GM06990 (cell line): ENCODE results near the gene PYGB.

Experiments
- DNase-seq: peaks from one replicate; pipeline ENCODE4 v3.0.0-alpha.2; 2011; ENCODE audit not compliant: insufficient read length; ENCODE audit errors: extremely low read depth
- H3K27me3 ChIP-seq: replicated peaks from 2 replicates; pipeline ENCODE4 v1.6.0; 2011; ENCODE audit warnings: low read length; ENCODE audit not compliant: control insufficient read depth, insufficient read depth
- H3K36me3 ChIP-seq: 2 replicates; pipeline ENCODE4 v1.5.1; 2011; ENCODE audit warnings: low read length; ENCODE audit not compliant: control insufficient read depth, insufficient read depth
- H3K4me3 ChIP-seq: replicated peaks from 2 replicates; pipeline ENCODE4 v1.5.1; 2011; ENCODE audit warnings: low read depth, mild to moderate bottlenecking, control low read depth, low read length
- CTCF ChIP-seq: IDR thresholded peaks from 2 replicates; pipeline ENCODE4 v1.5.1; 2011; ENCODE audit warnings: low read length, control low read depth, mild to moderate bottlenecking, inconsistent platforms; ENCODE audit not compliant: insufficient read depth, poor library complexity, severe bottlenecking

PYGB gene

GRCh38 chr20:25207960-25208534 is 39.8 kb upstream of the PYGB start:
- TF ChIP-seq CTCF, result no peak
- peaks cover 6% of the 10 kb centered on the region for H3K36me3 ChIP-seq
- H3K27me3 ChIP-seq, result no peaks in the 10 kb centered on the region
- no peak for DNase-seq
- no peak overlapping the region for H3K4me3 ChIP-seq

GRCh38 chr20:25209400-25209799 is 38.5 kb upstream of the PYGB start:
- TF ChIP-seq CTCF, result no peak
- peaks cover 14% of the 10 kb centered on the region for H3K36me3 ChIP-seq
- H3K4me3 ChIP-seq, result no peak overlapping the region
- no peak for DNase-seq
- no peaks in the 10 kb centered on the region for H3K27me3 ChIP-seq

GRCh38 chr20:25209911-25210310 is 38.0 kb upstream of the PYGB start:
- no peak for TF ChIP-seq CTCF
- Histone ChIP-seq H3K27me3 (no peaks in the 10 kb centered on the region), H3K36me3 (peaks cover 14% of the 10 kb centered on the region), H3K4me3 (no peak overlapping the region)
- DNase-seq, result no peak

DNA sequence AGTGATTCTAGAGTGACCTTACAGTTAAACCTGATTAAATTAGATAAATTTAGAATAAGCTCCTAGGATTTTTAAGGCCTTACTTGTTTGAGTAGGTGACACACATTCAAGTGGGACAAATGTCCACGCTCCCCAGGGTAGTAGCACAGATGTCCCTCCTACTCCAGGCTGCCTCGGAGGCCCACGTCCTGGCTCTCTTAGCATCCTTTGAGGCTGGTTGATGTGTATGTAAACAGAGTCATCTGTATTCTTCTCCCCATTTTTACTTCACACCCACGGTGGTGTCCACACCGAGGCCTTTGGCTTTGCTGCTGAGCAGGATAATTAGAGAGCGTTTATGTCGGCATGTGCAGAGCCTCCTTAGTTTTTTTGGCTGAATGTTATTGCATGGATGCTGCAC is 36.6 kb upstream of the PYGB start:
- DNase-seq, result no peak
- H3K4me3 ChIP-seq, result no peak overlapping the region
- H3K36me3 ChIP-seq, result peaks cover 16% of the 10 kb centered on the region

DNA sequence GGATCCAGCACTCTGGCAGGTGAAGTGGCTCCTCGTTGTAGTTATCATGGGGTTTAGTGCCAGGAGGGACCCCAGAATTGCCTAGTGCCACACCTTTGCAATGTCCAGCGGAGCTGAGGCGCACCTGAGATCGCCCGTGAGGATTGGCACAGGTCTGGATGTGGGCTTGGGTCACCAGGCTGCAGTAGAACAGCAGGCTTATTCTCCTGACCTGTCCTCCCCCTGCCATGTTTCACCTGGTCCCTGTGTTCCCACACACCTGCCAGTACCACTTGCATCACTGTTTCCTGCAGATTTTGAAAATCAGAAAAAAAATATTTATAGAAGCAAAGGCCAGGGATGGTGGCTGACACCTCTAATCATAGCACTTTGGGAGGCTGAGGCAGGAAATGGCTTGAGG is 35.6 kb upstream of the PYGB start:
- DNase-seq, result no peak
- H3K36me3 ChIP-seq, result peaks cover 18% of the 10 kb centered on the region
- H3K27me3 ChIP-seq, result no peaks in the 10 kb centered on the region
- no peak overlapping the region for H3K4me3 ChIP-seq
- TF ChIP-seq CTCF, result no peak

More for the DNA sequence above, 36.6 kb upstream of the PYGB start:
- no peak for TF ChIP-seq CTCF
- H3K27me3 ChIP-seq, result no peaks in the 10 kb centered on the region
